WTC11 (cell line): ENCODE results near the gene GNA14.

Experiments
- AFF4 ChIP-seq: sonication (generic); formaldehyde crosslinking; IDR thresholded peaks from 2 replicates; pipeline ENCODE4 v1.8.1; 2023; ENCODE audit warnings: mild to moderate bottlenecking, missing genetic modification reagents, borderline replicate concordance
- CTCF ChIP-seq: fragments of 200-600 bp; IDR thresholded peaks from 2 replicates; pipeline ENCODE4 v1.8.0; 2022; ENCODE audit warnings: antibody characterized with exemption
- ESRRA ChIP-seq: sonication (generic); formaldehyde crosslinking; IDR thresholded peaks from 2 replicates; pipeline ENCODE4 v1.8.1; 2022; ENCODE audit warnings: mild to moderate bottlenecking, missing genetic modification reagents, borderline replicate concordance
- NR2C2 ChIP-seq: sonication (generic); formaldehyde crosslinking; IDR thresholded peaks from 2 replicates; pipeline ENCODE4 v1.8.0; 2022; ENCODE audit warnings: mild to moderate bottlenecking, missing genetic modification reagents

- TF ChIP-seq CTCF (no peak), NR2C2 (CRISPR knock-in tag) (no peak), ESRRA (CRISPR knock-in tag) (no peak), AFF4 (CRISPR knock-in tag) (no peak)
Measured at GRCh38 chr9:77505232-77505631, 142.9 kb downstream of the GNA14 start.
